GM13976 (cell line): Measurements from ENCODE around the gene CASKIN2.

ENCODE experiments used
- DNase-seq: peaks from one replicate; pipeline ENCODE4 v3.0.0; 2012; ENCODE audit warnings: low spot score
- CTCF ChIP-seq: IDR thresholded peaks from 2 replicates; pipeline ENCODE4 v1.5.1; 2012; ENCODE audit warnings: borderline replicate concordance, mild to moderate bottlenecking; ENCODE audit not compliant: insufficient read depth; ENCODE audit errors: extremely low read depth, missing control alignments, control extremely low read depth
- in situ Hi-C: fragments of 300-500 bp; cut with MboI; formaldehyde crosslinking; loops from one replicate; pipeline ENCODE4 v1.12.0; 2022; ENCODE audit warnings: low sequenced_read_pairs, mixed read lengths, inconsistent platforms; ENCODE audit not compliant: unreplicated experiment

CASKIN2 gene

GRCh38 chr17:75501378-75502071, 13.8 kb downstream of the CASKIN2 start:
- in situ Hi-C loops = no loop called here

GRCh38 chr17:75500419-75501216, 14.7 kb downstream of the CASKIN2 start:
- no peak for DNase-seq
- in situ Hi-C loops = no loop called here
- TF ChIP-seq CTCF = no peak

More at GRCh38 chr17:75501378-75502071, 13.8 kb downstream of the CASKIN2 start:
- no peak for TF ChIP-seq CTCF
- no peak for DNase-seq

GRCh38 chr17:75499313-75500022, 15.9 kb downstream of the CASKIN2 start:
- in situ Hi-C loops = no loop called here
- no peak for TF ChIP-seq CTCF
- DNase-seq = no peak

GRCh38 chr17:75498726-75499213, 16.6 kb downstream of the CASKIN2 start:
- no peak for TF ChIP-seq CTCF
- no peak for DNase-seq
- in situ Hi-C loops = no loop called here

- DNase-seq = no peak
- TF ChIP-seq CTCF = no peak
- in situ Hi-C loops = no loop called here
Observed at GRCh38 chr17:75498039-75498725, 17.2 kb downstream of the CASKIN2 start.

- TF ChIP-seq CTCF = no peak
- DNase-seq = no peak
- in situ Hi-C loops = no loop called here
Observed at GRCh38 chr17:75496005-75496404, 19.3 kb downstream of the CASKIN2 start.
